GM12865 (cell line): ENCODE results near the gene NEK5.

Experiments used
- DNase-seq: peaks from one replicate; pipeline ENCODE4 v3.0.0; 2010; ENCODE audit warnings: low read depth
- H3K4me3 ChIP-seq: 2 replicates; pipeline ENCODE4 v1.5.1; 2011; ENCODE audit warnings: mild to moderate bottlenecking, low read depth, low read length, control low read depth
- CTCF ChIP-seq: IDR thresholded peaks from 2 replicates; pipeline ENCODE4 v1.5.1; 2011; ENCODE audit warnings: low read length, control low read depth, low read depth, inconsistent platforms; ENCODE audit not compliant: insufficient read depth; ENCODE audit errors: missing control alignments

Gene NEK5

GRCh38 chr13:52010890-52011631 lies 117.8 kb downstream of the NEK5 start, which contains the start of gene ATP7B:
Gene ATP7B (minus strand): TSS chr13:52011450. CDS start chr13:52011337, 113 bp downstream.
- H3K4me3 ChIP-seq, result peak within 1 kb of the TSS; percentile 83
- DNase-seq, result peak; percentile 18
- no peak for TF ChIP-seq CTCF

- H3K4me3 ChIP-seq, result no peak overlapping the region
- no peak for DNase-seq
- TF ChIP-seq CTCF, result no peak
These were observed 118.9 kb downstream of the NEK5 start for GRCh38 chr13:52009946-52010345.

GRCh38 chr13:52006523-52007245 lies 122.2 kb downstream of the NEK5 start:
- no peak for DNase-seq
- TF ChIP-seq CTCF, result no peak

GRCh38 chr13:52005841-52006522 lies 122.9 kb downstream of the NEK5 start:
- H3K4me3 ChIP-seq, result no peak overlapping the region
- DNase-seq, result no peak
- no peak for TF ChIP-seq CTCF

More at GRCh38 chr13:52006523-52007245, 122.2 kb downstream of the NEK5 start:
- H3K4me3 ChIP-seq, result no peak overlapping the region

- no peak overlapping the region for H3K4me3 ChIP-seq
- no peak for DNase-seq
- TF ChIP-seq CTCF, result no peak
These were observed 124.2 kb downstream of the NEK5 start for GRCh38 chr13:52004511-52005170.

GRCh38 chr13:52003541-52003940 lies 125.3 kb downstream of the NEK5 start:
- no peak for TF ChIP-seq CTCF
- no peak for DNase-seq
- H3K4me3 ChIP-seq, result no peak overlapping the region
